K562 (cell line): ENCODE data around the gene MAPK8IP2. TPM values are rescaled to one million over a fixed set of nuclear protein-coding genes. Genes with fewer than 3 reads are reported as not detected.

Source experiments
- ATAC-seq: fragments of 200-7000 bp; cut with Tn5 transposase; 3 replicates; pipeline ENCODE4 v1.9.1; 2020; ENCODE audit warnings: moderate library complexity
- BruUV-seq: library from RNA; stranded (reverse); fragments of 400-500 nt; replicated peaks from 2 replicates; lab custom pipeline; 2021; lab: Mats Ljungman, UMichigan
- CTCF ChIA-PET: fragments of 300-600 bp; formaldehyde crosslinking; extraction: SDS; loops from one replicate; lab custom pipeline; 2021; ENCODE audit warnings: low intra/inter-chr PET ratio; lab: Yijun Ruan, JAX
- POLR2A ChIA-PET: fragments of 300-600, 350-650 bp; sonication (Branson Sonifier 250); formaldehyde crosslinking; extraction: SDS; loops from one replicate; lab custom pipeline; 2021; ENCODE audit warnings: antibody characterized with exemption, inconsistent platforms; lab: Yijun Ruan, JAX
- DNase-seq, 4 experiments: peaks; one replicate each; pipeline versions ENCODE4 v3.0.0 to v3.0.0-alpha.2; 2011 to 2018; ENCODE audit warnings: low spot score in 3 of 4, mixed read lengths in 3 of 4; ENCODE audit errors: extremely low read depth in 1 of 4
- FAIRE-seq: peaks from 2 replicates; lab custom pipeline; 2011; peaks lifted over from hg19 to GRCh38; lab: Jason Lieb, UNC
- H2AFZ ChIP-seq: 2 replicates; pipeline ENCODE4 v1.6.0; 2011; ENCODE audit warnings: low read depth, low read length, control low read depth, inconsistent platforms
- H3K27ac ChIP-seq: fragments of 200-600 bp; 3 replicates; pipeline ENCODE4 v1.8.0; 2011; ENCODE audit warnings: low read depth, mild to moderate bottlenecking, control low read depth, inconsistent platforms, low read length, moderate library complexity, mixed read lengths; ENCODE audit errors: extremely low read depth
- H3K27me3 ChIP-seq, 2 experiments: fragments of 300-600 bp in 1 of 2; 2 replicates in 1 of 2; 3 replicates in 1 of 2; pipeline versions ENCODE4 v1.6.0 to v1.8.0; 2011; ENCODE audit warnings: inconsistent platforms in 2 of 2, low read length in 2 of 2, mild to moderate bottlenecking in 1 of 2, mixed read lengths in 1 of 2, moderate library complexity in 1 of 2; ENCODE audit not compliant: control insufficient read depth in 2 of 2, insufficient read depth in 2 of 2
- H3K36me3 ChIP-seq: fragments of 300-600 bp; 3 replicates; pipeline ENCODE4 v1.8.0; 2011; ENCODE audit warnings: mild to moderate bottlenecking, low read length, inconsistent platforms; ENCODE audit not compliant: control insufficient read depth, insufficient read depth
- H3K4me1 ChIP-seq, 2 experiments: fragments of 200-600 bp in 1 of 2; replicated peaks in 1 of 2; 2 replicates in 1 of 2; 3 replicates in 1 of 2; pipeline versions ENCODE4 v1.5.1 to v1.8.0; 2011; ENCODE audit warnings: inconsistent platforms in 2 of 2, low read length in 2 of 2, mild to moderate bottlenecking in 1 of 2, mixed read lengths in 1 of 2, moderate library complexity in 1 of 2; ENCODE audit not compliant: control insufficient read depth in 2 of 2, insufficient read depth in 2 of 2
- H3K4me2 ChIP-seq: 2 replicates; pipeline ENCODE4 v1.6.1; 2011; ENCODE audit warnings: low read length, control low read depth, inconsistent platforms, mixed read lengths; ENCODE audit not compliant: insufficient read depth
- H3K4me3 ChIP-seq: fragments of 200-600 bp; sonication (generic), shearing (Covaris generic); 2 replicates; pipeline ENCODE4 v1.5.1; 2016; ENCODE audit warnings: control low read depth, inconsistent platforms
- H3K79me2 ChIP-seq: fragments of 200-600 bp; 3 replicates; pipeline ENCODE4 v1.8.0; 2011; ENCODE audit warnings: low read length, inconsistent platforms; ENCODE audit not compliant: control insufficient read depth, insufficient read depth
- H3K9ac ChIP-seq, 2 experiments: 2 replicates each; pipeline versions ENCODE4 v1.6.0 to v1.6.1; 2011; ENCODE audit warnings: low read depth in 2 of 2, low read length in 2 of 2, control low read depth in 1 of 2, inconsistent platforms in 1 of 2, mild to moderate bottlenecking in 1 of 2, mixed read lengths in 1 of 2; ENCODE audit not compliant: insufficient read depth in 1 of 2
- H3K9me1 ChIP-seq: one replicate; pipeline ENCODE4 v1.6.0; 2011; ENCODE audit warnings: inconsistent platforms, mild to moderate bottlenecking, low read length, moderate library complexity; ENCODE audit not compliant: control insufficient read depth, insufficient read depth
- H3K9me3 ChIP-seq: replicated peaks from 2 replicates; pipeline ENCODE4 v1.5.1; 2011; ENCODE audit warnings: low read depth, low read length, inconsistent platforms; ENCODE audit not compliant: control insufficient read depth, insufficient read depth
- H4K20me1 ChIP-seq: replicated peaks from 2 replicates; pipeline ENCODE4 v1.6.1; 2011; ENCODE audit warnings: low read length, inconsistent platforms, mixed read lengths; ENCODE audit not compliant: control insufficient read depth, insufficient read depth
- CCNT2 ChIP-seq: IDR thresholded peaks from 2 replicates; pipeline ENCODE4 v1.6.1; 2011; ENCODE audit warnings: borderline replicate concordance, low read depth, mild to moderate bottlenecking, moderate library complexity, mixed read lengths, low read length; ENCODE audit not compliant: insufficient read length; ENCODE audit errors: extremely low read depth
- HCFC1 ChIP-seq: IDR thresholded peaks from 2 replicates; pipeline ENCODE4 v1.6.1; 2012; ENCODE audit warnings: low read depth, low read length, improper control_type of control experiment
- KAT7 ChIP-seq: sonication (generic); formaldehyde crosslinking; IDR thresholded peaks from 2 replicates; pipeline ENCODE4 v1.8.0; 2022; ENCODE audit warnings: missing genetic modification reagents, mild to moderate bottlenecking, borderline replicate concordance
- MCM7 ChIP-seq, 2 experiments: fragments of 450-650 bp; IDR thresholded peaks; 2 replicates each; pipeline ENCODE4 v1.6.1; 2016 to 2018
- POLR3G ChIP-seq: IDR thresholded peaks from 2 replicates; pipeline ENCODE4 v1.6.1; 2011; ENCODE audit not compliant: insufficient read length, insufficient replicate concordance; ENCODE audit errors: extremely low read depth
- SREBF2 ChIP-seq: sonication (generic); formaldehyde crosslinking; IDR thresholded peaks from 2 replicates; pipeline ENCODE4 v1.4.0; 2020; ENCODE audit warnings: mild to moderate bottlenecking, missing genetic modification reagents
- THAP12 ChIP-seq: fragments of 250-450 bp; sonication (Bioruptor Pico); IDR thresholded peaks from 2 replicates; pipeline ENCODE4 v1.9.0; 2021; ENCODE audit warnings: mild to moderate bottlenecking, inconsistent platforms
- XRCC4 ChIP-seq: IDR thresholded peaks from one replicate; pipeline ENCODE4 v1.6.1; 2011; ENCODE audit not compliant: insufficient read depth, insufficient read length; ENCODE audit errors: extremely low read depth
- ZKSCAN8 ChIP-seq: fragments of 200-800 bp; sonication (Bioruptor generic); IDR thresholded peaks from 2 replicates; pipeline ENCODE4 v1.6.1; 2016; ENCODE audit warnings: missing genetic modification characterization, missing compliant biosample characterization
- ZNF561 ChIP-seq: fragments of 450-650 bp; formaldehyde crosslinking; conservative IDR thresholded peaks from 2 replicates; pipeline ENCODE4 v1.4.0; 2020; ENCODE audit warnings: mild to moderate bottlenecking, moderate library complexity
- WGBS: fragments of 100-300 bp; shearing (Covaris generic); methylation state at CpG from one replicate; pipeline ENCODE4 v1.1.6; 2016; ENCODE audit warnings: low coverage, mixed read lengths; ENCODE audit not compliant: insufficient coverage; ENCODE audit errors: missing lambda C conversion rate; 5-methylcytosine and 5-hydroxymethylcytosine counted together
- in situ Hi-C: fragments of 300-500 bp; cut with MboI; formaldehyde crosslinking; loops from 4 replicates; pipeline ENCODE4 v1.15.0; 2018; ENCODE audit warnings: inconsistent platforms, mixed read lengths
- intact Hi-C: fragments of 100-400 bp; cut with micrococcal nuclease; formaldehyde crosslinking; loops from 2 replicates; pipeline ENCODE4 v1.14.2; 2022
- polyA plus RNA-seq, 8 experiments: library from polyadenylated mRNA; depleted of rRNA in 4 of 8; stranded (reverse) in 5 of 8; unstranded in 3 of 8; fragments of >200 nt; fragmentation: Nextera tagmentation in 2 of 8; fragmentation: Illumina TruSeq in 1 of 8; extraction: Ambion mirVana in 2 of 8; extraction: Trizol in 1 of 8; gene quantifications; 2 replicates each; pipeline versions ENCODE4 v1.2.1 to v1.2.3, GENCODE V29; 2011 to 2014; ENCODE audit warnings: inconsistent platforms in 1 of 8, missing spikeins in 1 of 8
- total RNA-seq, 7 experiments: library from RNA; depleted of rRNA in 6 of 7; stranded (reverse); fragments of >200 nt in 6 of 7; fragmentation: Illumina TruSeq in 2 of 7; extraction: Trizol in 2 of 7; gene quantifications; 2 replicates each; pipeline versions ENCODE4 v1.2.1 to v1.2.3, GENCODE V29; 2011 to 2021; ENCODE audit warnings: low replicate concordance in 1 of 7

Gene MAPK8IP2
- total and polyA plus RNA-seq, 9 of the 15 experiments (the other 6 are each of a cell fraction or from before 2014, with no cell fraction given): 0.01 to 0.47 (median 0.07) TPM; not detected in 2

- DNase-seq (no peak), ATAC-seq (no peak), FAIRE-seq (no peak)
- in situ Hi-C loops: no loop called here
- Histone ChIP-seq H3K9me1 (no peaks in the 10 kb centered on the region), H2AFZ (no peak overlapping the region), H3K27me3 (no peaks in the 10 kb centered on the region), H3K4me2 (no peak overlapping the region), H4K20me1 (no peaks in the 10 kb centered on the region), H3K4me1 (peaks cover 0 to 13% of the 10 kb centered on the region in 2 experiments; a peak in 3 of 5 replicates), H3K36me3 (no peaks in the 10 kb centered on the region), H3K4me3 (no peak overlapping the region), H3K9ac (no peak overlapping the region), H3K79me2 (no peaks in the 10 kb centered on the region), H3K9me3 (no peaks in the 10 kb centered on the region), H3K27ac (no peak overlapping the region)
- POLR2A ChIA-PET: interaction anchor here (0.8 kb wide), 1 partner anchor 22 kb away, joined by 3 read pairs; no protein-coding TSS in a partner anchor
- TF ChIP-seq ZNF561: no peak
- no peak for TF ChIP-seq SREBF2
- TF ChIP-seq ZKSCAN8 (CRISPR knock-in tag): no peak
- TF ChIP-seq CCNT2: no peak
- TF ChIP-seq HCFC1: no peak
- TF ChIP-seq XRCC4: no peak
- TF ChIP-seq KAT7 (CRISPR knock-in tag): no peak
- TF ChIP-seq THAP12 (CRISPR knock-in tag): no peak
- no peak for TF ChIP-seq POLR3G
- no peak for TF ChIP-seq MCM7 (IDR thresholded peaks at IDR 0.05)
- CTCF ChIA-PET: no interaction called here
- intact Hi-C loops: no loop called here
- 66% methylated on average over 8 of the region's 11 CpGs for WGBS
- BruUV-seq: no TSS peak
Observed at GRCh38 chr22:50572965-50573364, 27.6 kb upstream of the MAPK8IP2 start.
